ENCODE measurements around the gene S100A3.

S100A3 gene

DNA sequence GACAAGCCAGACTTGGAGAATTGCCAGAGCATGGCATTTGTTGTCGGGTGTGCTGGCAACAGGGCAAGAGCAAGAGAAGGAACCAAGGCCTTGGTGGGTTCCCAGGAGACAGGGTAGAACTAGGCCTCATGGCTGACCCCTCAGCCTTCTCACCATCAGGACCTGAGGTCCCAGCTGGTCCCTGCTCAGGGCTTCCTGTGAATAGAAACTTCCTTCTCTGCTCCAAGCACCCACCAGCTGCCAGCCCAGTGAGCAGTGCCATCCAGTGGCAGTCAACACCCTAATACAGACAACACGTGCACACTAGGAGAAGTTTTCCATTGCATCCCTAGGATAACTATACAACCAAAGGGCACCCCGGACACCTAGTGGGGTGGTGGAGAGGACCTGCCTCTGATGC, 36.0 kb downstream of the S100A3 start:
- Histone ChIP-seq H3K36me3 (replicated peaks in 1 of 2; ENCODE audit: control insufficient read depth in 2 of 2, insufficient read depth in 2 of 2, low read length in 2 of 2) (no peaks in the 10 kb centered on the region), H3K27me3 (ENCODE audit: control insufficient read depth in 3 of 3, insufficient read depth in 3 of 3, low read depth in 1 of 3, low read length in 3 of 3) (peaks cover 0 to 14% (median 0%) of the 10 kb centered on the region in 3 experiments), H2BK15ac (ENCODE audit: low read length) (no peak overlapping the region), H3K9ac (ENCODE audit: low read depth, low read length, poor library complexity) (no peak overlapping the region), H3K27ac (replicated peaks; ENCODE audit: low read length) (no peak overlapping the region), H4K8ac (ENCODE audit: low read depth, low read length) (no peak overlapping the region), H3K4ac (ENCODE audit: low read length) (no peak overlapping the region), H3K4me3 (ENCODE audit: low read length in 2 of 2) (no peak overlapping the region), H2BK120ac (ENCODE audit: low read depth, low read length) (no peak overlapping the region), H2AFZ (ENCODE audit: low read length) (no peak overlapping the region), H3K23ac (ENCODE audit: low read depth, low read length, poor library complexity) (no peak overlapping the region), H3K9me3 (replicated peaks in 1 of 2; ENCODE audit: control insufficient read depth in 2 of 2, insufficient read depth in 1 of 2, low read depth in 1 of 2, low read length in 2 of 2) (no peaks in the 10 kb centered on the region), H3K18ac (ENCODE audit: low read length) (no peak overlapping the region), H4K91ac (ENCODE audit: low read depth, low read length, poor library complexity) (no peak overlapping the region), H3K79me1 (ENCODE audit: low read depth, low read length) (no peaks in the 10 kb centered on the region), H3K4me1 (ENCODE audit: control insufficient read depth in 2 of 2, insufficient read depth in 1 of 2, low read depth in 1 of 2, low read length in 2 of 2) (peaks cover 0 to 3% of the 10 kb centered on the region in 2 donors), H3K4me2 (ENCODE audit: insufficient read depth, low read length, poor library complexity, severe bottlenecking) (no peak overlapping the region), H2AK5ac (ENCODE audit: low read depth, low read length) (no peak overlapping the region), H2BK5ac (ENCODE audit: low read length) (no peak overlapping the region), H3K14ac (ENCODE audit: low read length) (no peak overlapping the region), H2BK12ac (ENCODE audit: low read length) (no peak overlapping the region)
- no CpG with 5 or more reads among the region's 3 CpGs for WGBS, 2 donors (ENCODE audit: extremely low coverage in 2 of 2, insufficient read length in 2 of 2, insufficient replicate concordance in 1 of 2)
- no peak for DNase-seq (ENCODE audit: low spot score)

DNA sequence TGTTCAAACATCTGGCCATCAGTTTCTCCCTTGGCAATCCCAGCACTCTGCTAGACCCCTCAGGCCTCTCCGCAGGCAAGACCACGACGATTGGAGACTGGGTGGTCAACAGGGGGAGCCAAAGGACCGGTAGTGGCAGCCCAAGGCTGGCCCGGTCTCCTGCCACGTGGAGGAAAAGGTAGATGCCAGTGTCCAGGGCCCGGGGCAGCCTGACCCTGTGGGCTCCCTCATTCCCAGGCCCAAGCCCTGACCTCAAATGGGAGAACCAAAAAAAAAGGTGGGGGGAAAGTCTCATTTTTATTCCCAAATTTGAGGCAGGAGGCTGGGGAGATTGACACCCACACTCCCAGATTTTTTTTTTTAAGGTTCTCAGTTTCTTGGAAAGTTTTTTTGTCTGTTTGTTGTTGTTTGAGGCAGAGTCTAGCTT, 38.1 kb downstream of the S100A3 start:
- H3K79me1 ChIP-seq (ENCODE audit: low read depth, low read length), result no peaks in the 10 kb centered on the region
- H2BK12ac ChIP-seq (ENCODE audit: low read length), result no peak overlapping the region
- no peak overlapping the region for H4K91ac ChIP-seq (ENCODE audit: low read depth, low read length, poor library complexity)
- no peak overlapping the region for H2BK120ac ChIP-seq (ENCODE audit: low read depth, low read length)
- no peak overlapping the region for H3K18ac ChIP-seq (ENCODE audit: low read length)
- H3K4me2 ChIP-seq (ENCODE audit: insufficient read depth, low read length, poor library complexity, severe bottlenecking), result no peak overlapping the region
- peaks cover 0 to 17% (median 0%) of the 10 kb centered on the region in 3 experiments for H3K27me3 ChIP-seq (ENCODE audit: control insufficient read depth in 3 of 3, insufficient read depth in 3 of 3, low read depth in 1 of 3, low read length in 3 of 3)
- H3K14ac ChIP-seq (ENCODE audit: low read length), result no peak overlapping the region
- H3K9ac ChIP-seq (ENCODE audit: low read depth, low read length, poor library complexity), result no peak overlapping the region
- no peak overlapping the region for H2BK15ac ChIP-seq (ENCODE audit: low read length)
- no peak overlapping the region for H4K8ac ChIP-seq (ENCODE audit: low read depth, low read length)
- DNase-seq (ENCODE audit: low spot score), result peak; percentile 71
- H3K4me1 ChIP-seq (ENCODE audit: control insufficient read depth in 2 of 2, insufficient read depth in 1 of 2, low read depth in 1 of 2, low read length in 2 of 2), result peaks cover 0 to 3% of the 10 kb centered on the region in 2 donors
- no peaks in the 10 kb centered on the region for H3K36me3 ChIP-seq (replicated peaks in 1 of 2; ENCODE audit: control insufficient read depth in 2 of 2, insufficient read depth in 2 of 2, low read length in 2 of 2)
- H2AFZ ChIP-seq (ENCODE audit: low read length), result peak overlapping the region; percentile 61
- H2BK5ac ChIP-seq (ENCODE audit: low read length), result no peak overlapping the region
- H3K4ac ChIP-seq (ENCODE audit: low read length), result no peak overlapping the region
- H3K23ac ChIP-seq (ENCODE audit: low read depth, low read length, poor library complexity), result peak overlapping the region; percentile 49
- no peaks in the 10 kb centered on the region for H3K9me3 ChIP-seq (replicated peaks in 1 of 2; ENCODE audit: control insufficient read depth in 2 of 2, insufficient read depth in 1 of 2, low read depth in 1 of 2, low read length in 2 of 2)
- no peak overlapping the region for H3K27ac ChIP-seq (replicated peaks; ENCODE audit: low read length)
- no CpG with 5 or more reads among the region's 7 CpGs for WGBS, 2 donors (ENCODE audit: extremely low coverage in 2 of 2, insufficient read length in 2 of 2, insufficient replicate concordance in 1 of 2)
- no peak overlapping the region for H2AK5ac ChIP-seq (ENCODE audit: low read depth, low read length)
- no peak overlapping the region for H3K4me3 ChIP-seq (ENCODE audit: low read length in 2 of 2)

DNA sequence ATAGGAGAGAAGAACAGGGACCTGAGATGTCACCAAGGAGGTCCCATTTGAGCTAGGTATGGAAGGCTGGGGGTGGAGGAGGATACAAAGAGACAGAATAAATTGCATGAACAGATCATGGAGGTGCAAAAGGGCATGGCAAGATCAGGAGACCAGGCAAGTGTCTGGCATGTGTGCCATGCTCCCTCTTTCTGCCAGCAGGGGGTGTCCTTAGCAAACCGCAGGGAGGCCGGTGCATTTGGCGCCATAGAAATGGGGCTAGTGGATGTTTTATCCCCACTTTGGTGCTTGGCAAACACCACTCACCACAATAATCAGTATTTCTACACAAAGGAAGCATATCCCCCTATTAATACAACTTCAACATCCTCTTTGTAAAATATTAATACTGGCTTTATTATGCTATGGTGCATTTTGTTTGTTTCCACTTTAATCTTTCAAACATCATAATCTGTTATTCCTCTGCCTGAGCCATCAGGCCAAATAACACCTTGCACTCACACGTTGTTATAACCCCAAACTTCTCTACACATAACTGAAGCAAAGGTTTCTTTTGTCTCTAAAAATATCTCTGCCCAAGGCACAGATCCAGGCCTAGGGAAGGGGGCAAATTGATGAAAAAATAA, 39.2 kb downstream of the S100A3 start:
- Histone ChIP-seq H3K4me3 (ENCODE audit: low read length in 2 of 2) (no peak overlapping the region), H3K4ac (ENCODE audit: low read length) (no peak overlapping the region), H4K8ac (ENCODE audit: low read depth, low read length) (no peak overlapping the region), H3K79me1 (ENCODE audit: low read depth, low read length) (no peaks in the 10 kb centered on the region), H3K9ac (ENCODE audit: low read depth, low read length, poor library complexity) (no peak overlapping the region), H2BK15ac (ENCODE audit: low read length) (no peak overlapping the region), H3K9me3 (replicated peaks in 1 of 2; ENCODE audit: control insufficient read depth in 2 of 2, insufficient read depth in 1 of 2, low read depth in 1 of 2, low read length in 2 of 2) (peaks cover 0 to 1% of the 10 kb centered on the region in 2 donors), H4K91ac (ENCODE audit: low read depth, low read length, poor library complexity) (no peak overlapping the region), H3K27ac (replicated peaks; ENCODE audit: low read length) (no peak overlapping the region), H2BK5ac (ENCODE audit: low read length) (no peak overlapping the region), H3K4me1 (ENCODE audit: control insufficient read depth in 2 of 2, insufficient read depth in 1 of 2, low read depth in 1 of 2, low read length in 2 of 2) (no peaks in the 10 kb centered on the region), H3K4me2 (ENCODE audit: insufficient read depth, low read length, poor library complexity, severe bottlenecking) (no peak overlapping the region), H3K14ac (ENCODE audit: low read length) (no peak overlapping the region), H3K36me3 (replicated peaks in 1 of 2; ENCODE audit: control insufficient read depth in 2 of 2, insufficient read depth in 2 of 2, low read length in 2 of 2) (no peaks in the 10 kb centered on the region), H2BK12ac (ENCODE audit: low read length) (no peak overlapping the region), H2AK5ac (ENCODE audit: low read depth, low read length) (no peak overlapping the region), H2BK120ac (ENCODE audit: low read depth, low read length) (no peak overlapping the region), H3K23ac (ENCODE audit: low read depth, low read length, poor library complexity) (no peak overlapping the region), H3K18ac (ENCODE audit: low read length) (no peak overlapping the region), H3K27me3 (ENCODE audit: control insufficient read depth in 3 of 3, insufficient read depth in 3 of 3, low read depth in 1 of 3, low read length in 3 of 3) (peaks cover 0 to 14% (median 0%) of the 10 kb centered on the region in 3 experiments), H2AFZ (ENCODE audit: low read length) (no peak overlapping the region)
- no peak for DNase-seq (ENCODE audit: low spot score)
- WGBS, 2 donors (ENCODE audit: extremely low coverage in 2 of 2, insufficient read length in 2 of 2, insufficient replicate concordance in 1 of 2), result no CpG with 5 or more reads among the region's 4 CpGs

DNA sequence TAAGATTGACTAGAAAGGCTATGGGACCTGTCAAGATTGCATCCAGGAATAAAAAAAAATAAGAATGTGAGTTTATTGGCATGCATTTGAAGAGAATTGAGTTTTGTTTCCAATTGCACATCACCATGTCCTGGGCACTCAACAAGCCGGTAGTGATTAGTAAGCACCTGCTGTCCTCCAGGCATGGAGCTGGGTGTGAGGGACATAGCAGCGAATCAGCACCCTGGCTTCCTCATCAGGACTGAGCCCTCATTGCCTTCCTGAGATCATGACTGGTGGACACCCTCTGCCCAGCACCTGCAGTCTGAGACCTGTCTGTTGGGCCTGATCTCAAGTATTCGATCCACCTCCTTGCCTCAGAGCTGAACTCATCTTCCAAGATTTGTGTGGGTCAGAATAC, 40.0 kb downstream of the S100A3 start:
- Histone ChIP-seq H2BK120ac (ENCODE audit: low read depth, low read length) (no peak overlapping the region), H3K4ac (ENCODE audit: low read length) (no peak overlapping the region), H3K4me3 (ENCODE audit: low read length in 2 of 2) (no peak overlapping the region), H4K91ac (ENCODE audit: low read depth, low read length, poor library complexity) (no peak overlapping the region), H2AK5ac (ENCODE audit: low read depth, low read length) (no peak overlapping the region), H3K27me3 (ENCODE audit: control insufficient read depth in 3 of 3, insufficient read depth in 3 of 3, low read depth in 1 of 3, low read length in 3 of 3) (peaks cover 0 to 14% (median 0%) of the 10 kb centered on the region in 3 experiments), H3K9me3 (replicated peaks in 1 of 2; ENCODE audit: control insufficient read depth in 2 of 2, insufficient read depth in 1 of 2, low read depth in 1 of 2, low read length in 2 of 2) (peaks cover 0 to 1% of the 10 kb centered on the region in 2 donors), H3K23ac (ENCODE audit: low read depth, low read length, poor library complexity) (no peak overlapping the region), H2BK15ac (ENCODE audit: low read length) (no peak overlapping the region), H3K79me1 (ENCODE audit: low read depth, low read length) (no peaks in the 10 kb centered on the region), H3K4me1 (ENCODE audit: control insufficient read depth in 2 of 2, insufficient read depth in 1 of 2, low read depth in 1 of 2, low read length in 2 of 2) (no peaks in the 10 kb centered on the region), H2BK12ac (ENCODE audit: low read length) (no peak overlapping the region), H3K36me3 (replicated peaks in 1 of 2; ENCODE audit: control insufficient read depth in 2 of 2, insufficient read depth in 2 of 2, low read length in 2 of 2) (no peaks in the 10 kb centered on the region), H2BK5ac (ENCODE audit: low read length) (no peak overlapping the region), H3K27ac (replicated peaks; ENCODE audit: low read length) (no peak overlapping the region), H4K8ac (ENCODE audit: low read depth, low read length) (no peak overlapping the region), H2AFZ (ENCODE audit: low read length) (no peak overlapping the region), H3K18ac (ENCODE audit: low read length) (no peak overlapping the region), H3K14ac (ENCODE audit: low read length) (no peak overlapping the region), H3K9ac (ENCODE audit: low read depth, low read length, poor library complexity) (no peak overlapping the region), H3K4me2 (ENCODE audit: insufficient read depth, low read length, poor library complexity, severe bottlenecking) (no peak overlapping the region)
- no peak for DNase-seq (ENCODE audit: low spot score)
- WGBS, 2 donors (ENCODE audit: extremely low coverage in 2 of 2, insufficient read length in 2 of 2, insufficient replicate concordance in 1 of 2), result no CpG with 5 or more reads among the region's 3 CpGs

Data from neuronal stem cell (in vitro differentiated cells).